ENCODE measurements around the gene MTAP. TPM values are rescaled to one million over a fixed set of nuclear protein-coding genes. Genes with fewer than 3 reads are reported as not detected.

MTAP gene
- total and polyA plus RNA-seq, 12 donors: 4.9 to 26.2 (median 20.6) TPM

DNA sequence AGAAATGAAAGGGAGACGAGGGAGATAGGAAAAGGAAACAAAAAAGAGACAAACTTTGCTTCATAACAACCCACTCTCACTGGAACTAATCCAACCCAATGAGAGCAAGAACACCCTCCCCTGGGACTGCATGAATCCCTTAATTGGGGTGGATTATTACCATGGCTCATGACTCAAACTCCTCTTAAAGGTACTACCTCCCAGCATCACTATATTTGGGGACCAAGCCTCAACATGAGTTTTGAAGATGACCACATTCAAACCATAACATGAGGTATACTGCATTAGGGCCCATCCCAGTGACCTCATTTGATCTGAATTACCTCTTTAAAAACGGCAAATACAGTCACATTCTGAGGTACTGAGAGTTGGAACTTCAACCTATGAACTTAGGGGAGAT, 8.0 kb downstream of the MTAP start:
- Histone ChIP-seq H3K36me3 (peaks cover 0 to 37% (median under 1%) of the 10 kb centered on the region in 9 donors), H3K4me1 (peaks cover 0 to 71% (median 31%) of the 10 kb centered on the region in 9 donors), H3K27me3 (no peaks in the 10 kb centered on the region), H3K27ac (peak overlapping the region in 7 of 10 donors; percentile 7 to 65 (median 49)), H3K9me3 (no peaks in the 10 kb centered on the region), H3K4me3 (no peak overlapping the region)
- intact Hi-C loops (cut with DNase I): loop anchor here in 9 of 10 donors (2.0 to 10.0 kb wide), 14 partner anchors 194 to 644 kb away; partner anchors contain the start of genes CDKN2B (in 4 of the 9) and DMRTA1 (in 2 of the 9)
- no peak for ATAC-seq
- WGBS, 2 donors: 50 to 52% methylated on average over 2 of the region's 2 CpGs
- DNase-seq: no peak
- no peak for TF ChIP-seq CTCF (IDR thresholded peaks at IDR 0.05)

DNA sequence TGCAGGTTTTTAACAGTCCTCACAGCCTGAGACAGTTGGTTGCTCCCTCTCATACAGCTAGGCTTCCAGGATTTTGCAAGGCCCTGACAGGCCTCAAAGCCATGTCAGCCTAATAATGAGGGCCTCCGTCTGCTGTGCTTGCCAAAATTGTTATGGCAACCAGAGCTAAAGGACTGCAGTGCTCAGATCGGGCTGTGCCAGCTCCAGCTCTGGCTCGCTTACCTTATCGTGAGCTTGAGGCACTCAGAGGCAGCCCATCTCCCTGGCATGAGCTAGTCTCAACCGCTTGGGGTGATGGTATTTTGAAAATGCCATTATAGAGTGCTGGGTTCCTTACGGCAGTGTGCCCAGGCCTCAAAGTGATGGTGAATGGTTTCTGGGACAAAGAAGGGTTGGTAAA, 8.4 kb downstream of the MTAP start:
- Histone ChIP-seq H3K27ac (peak overlapping the region in 7 of 10 donors; percentile 19 to 65 (median 49)), H3K4me1 (peaks cover 0 to 68% (median 28%) of the 10 kb centered on the region in 9 donors), H3K9me3 (no peaks in the 10 kb centered on the region), H3K27me3 (no peaks in the 10 kb centered on the region), H3K36me3 (peaks cover 0 to 42% (median 5%) of the 10 kb centered on the region in 9 donors), H3K4me3 (no peak overlapping the region)
- no peak for TF ChIP-seq CTCF (IDR thresholded peaks at IDR 0.05)
- DNase-seq (peak in 1 of 2 donors; percentile 34), ATAC-seq (peak in 6 of 8 donors; percentile 51 to 87 (median 76))
- intact Hi-C loops (cut with DNase I): loop anchor here in 9 of 10 donors (2.0 to 10.0 kb wide), 14 partner anchors 194 to 644 kb away; partner anchors contain the start of genes CDKN2B (in 4 of the 9) and DMRTA1 (in 2 of the 9)
- 41 to 66% methylated on average over 6 of the region's 6 CpGs for WGBS, 2 donors

- no peak for DNase-seq
- intact Hi-C loops (cut with DNase I): loop anchor here (2.0 to 10.0 kb wide), 17 partner anchors 193 to 643 kb away; partner anchors contain the start of genes CDKN2B (in 4 of the 10) and DMRTA1 (in 2 of the 10)
- Histone ChIP-seq H3K4me3 (no peak overlapping the region), H3K4me1 (peaks cover 0 to 60% (median 28%) of the 10 kb centered on the region in 9 donors), H3K36me3 (peaks cover 0 to 52% (median 14%) of the 10 kb centered on the region in 9 donors), H3K27ac (peak overlapping the region in 4 of 10 donors; percentile 5 to 65 (median 24)), H3K9me3 (no peaks in the 10 kb centered on the region), H3K27me3 (no peaks in the 10 kb centered on the region)
- WGBS, 2 donors: 94 to 97% methylated on average over 3 of the region's 3 CpGs
- TF ChIP-seq CTCF (IDR thresholded peaks at IDR 0.05): no peak
- no peak for ATAC-seq
Observed at GRCh38 chr9:21811914-21812313, 9.5 kb downstream of the MTAP start.

GRCh38 chr9:21812415-21812814, 10.0 kb downstream of the MTAP start:
- intact Hi-C loops (cut with DNase I): loop anchor here (2.0 to 10.0 kb wide), 16 partner anchors 192 to 642 kb away; partner anchors contain the start of genes CDKN2B (in 4 of the 10) and DMRTA1 (in 2 of the 10)

More at GRCh38 chr9:21812415-21812814, 10.0 kb downstream of the MTAP start:
- DNase-seq: no peak
- WGBS, 2 donors: 60 to 61% methylated on average over 2 of the region's 2 CpGs
- Histone ChIP-seq H3K9me3 (no peaks in the 10 kb centered on the region), H3K36me3 (peaks cover 0 to 57% (median 14%) of the 10 kb centered on the region in 9 donors), H3K27me3 (no peaks in the 10 kb centered on the region), H3K27ac (peak overlapping the region in 5 of 10 donors; percentile 5 to 65 (median 36)), H3K4me3 (no peak overlapping the region), H3K4me1 (peaks cover 0 to 56% (median 29%) of the 10 kb centered on the region in 9 donors)
- peak in 6 of 8 donors; percentile 28 to 66 (median 44) for ATAC-seq
- no peak for TF ChIP-seq CTCF (IDR thresholded peaks at IDR 0.05)
